Measurements from ENCODE around the gene NEO1. TPM values are rescaled to one million over a fixed set of nuclear protein-coding genes. Genes with fewer than 3 reads are reported as not detected.

The NEO1 gene
- total RNA-seq, 1 donor from 2014 or later = 21.8 TPM

GRCh38 chr15:73033611-73034010 lies 18.7 kb upstream of the NEO1 start:
- no peaks in the 10 kb centered on the region for H3K27me3 ChIP-seq
- intact Hi-C loops (cut with DNase I) = no loop called here
- no peaks in the 10 kb centered on the region for H3K9me3 ChIP-seq
- no peak overlapping the region for H3K4me3 ChIP-seq
- H3K4me1 ChIP-seq = no peaks in the 10 kb centered on the region
- no peak overlapping the region for H3K27ac ChIP-seq
- no peak for DNase-seq (ENCODE audit: low spot score in 2 of 2)
- no peak for TF ChIP-seq CTCF (IDR thresholded peaks at IDR 0.05)
- H3K36me3 ChIP-seq = no peaks in the 10 kb centered on the region

GRCh38 chr15:73034221-73034620 lies 18.0 kb upstream of the NEO1 start:
- intact Hi-C loops (cut with DNase I) = no loop called here
- Histone ChIP-seq H3K4me3 (no peak overlapping the region), H3K4me1 (no peaks in the 10 kb centered on the region), H3K36me3 (no peaks in the 10 kb centered on the region), H3K9me3 (no peaks in the 10 kb centered on the region), H3K27me3 (no peaks in the 10 kb centered on the region), H3K27ac (no peak overlapping the region)
- TF ChIP-seq CTCF (IDR thresholded peaks at IDR 0.05) = no peak
- no peak for DNase-seq (ENCODE audit: low spot score in 2 of 2)

GRCh38 chr15:73035221-73035620 lies 17.0 kb upstream of the NEO1 start:
- no peaks in the 10 kb centered on the region for H3K27me3 ChIP-seq
- H3K36me3 ChIP-seq = no peaks in the 10 kb centered on the region
- no peak overlapping the region for H3K27ac ChIP-seq
- intact Hi-C loops (cut with DNase I) = no loop called here
- no peaks in the 10 kb centered on the region for H3K4me1 ChIP-seq
- H3K4me3 ChIP-seq = no peak overlapping the region
- no peaks in the 10 kb centered on the region for H3K9me3 ChIP-seq
- no peak for TF ChIP-seq CTCF (IDR thresholded peaks at IDR 0.05)
- DNase-seq (ENCODE audit: low spot score in 2 of 2) = no peak

DNA sequence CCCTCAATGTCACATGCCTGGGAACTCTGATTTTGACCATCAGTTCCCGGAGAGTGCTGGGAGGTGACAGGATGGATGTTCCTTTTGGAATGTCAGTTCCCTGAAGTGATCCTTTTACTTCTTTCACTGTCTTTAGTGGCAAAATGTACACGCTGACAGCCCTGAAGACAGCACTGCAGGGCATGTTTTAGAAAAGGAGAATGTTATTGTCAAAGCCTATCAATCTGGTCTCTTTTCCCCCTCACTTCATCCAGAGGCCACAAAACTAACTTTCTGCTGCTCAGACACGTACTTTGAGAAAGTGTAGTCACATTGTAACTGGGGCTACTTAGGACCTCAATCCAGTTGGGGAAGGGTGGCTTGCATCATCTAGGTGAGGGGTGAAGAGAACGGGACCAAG lies 14.0 kb upstream of the NEO1 start:
- intact Hi-C loops (cut with DNase I) = no loop called here
- no peak for TF ChIP-seq CTCF (IDR thresholded peaks at IDR 0.05)
- Histone ChIP-seq H3K4me3 (no peak overlapping the region), H3K27ac (no peak overlapping the region), H3K4me1 (no peaks in the 10 kb centered on the region), H3K36me3 (no peaks in the 10 kb centered on the region), H3K27me3 (no peaks in the 10 kb centered on the region), H3K9me3 (no peaks in the 10 kb centered on the region)
- no peak for DNase-seq (ENCODE audit: low spot score in 2 of 2)

DNA sequence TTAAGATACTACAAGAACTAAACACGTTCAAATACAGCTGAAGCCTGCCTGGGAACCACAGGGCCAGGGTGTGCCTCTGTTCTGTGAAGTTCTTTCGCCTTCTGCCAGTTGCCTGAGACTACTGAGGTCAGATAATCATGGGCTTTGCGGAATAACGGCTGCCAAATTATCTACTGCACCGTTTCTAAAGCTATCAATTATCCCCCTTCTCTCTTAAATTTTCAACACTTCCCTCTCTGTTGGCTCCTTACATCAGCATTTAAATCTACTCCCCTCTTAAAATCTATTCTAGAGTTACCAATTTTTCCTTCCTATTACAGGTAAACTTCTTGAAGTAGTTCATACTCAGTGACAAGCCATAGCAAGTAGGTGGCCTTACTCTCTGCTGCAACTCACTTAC lies 6.2 kb upstream of the NEO1 start:
- H3K27ac ChIP-seq = no peak overlapping the region
- intact Hi-C loops (cut with DNase I) = no loop called here

More for the DNA sequence above, 6.2 kb upstream of the NEO1 start:
- Histone ChIP-seq H3K4me1 (no peaks in the 10 kb centered on the region), H3K4me3 (no peak overlapping the region), H3K9me3 (no peaks in the 10 kb centered on the region), H3K36me3 (no peaks in the 10 kb centered on the region), H3K27me3 (no peaks in the 10 kb centered on the region)
- TF ChIP-seq CTCF (IDR thresholded peaks at IDR 0.05) = no peak
- DNase-seq (ENCODE audit: low spot score in 2 of 2) = no peak
